HG02588 (cell line): Measurements from ENCODE around the gene PPP6R1.

Source experiments
- ATAC-seq: cut with Tn5 transposase; IDR thresholded peaks from one replicate; pipeline ENCODE4 v1.9.1; 2021; ENCODE audit warnings: mild to moderate bottlenecking, moderate library complexity; ENCODE audit not compliant: unreplicated experiment

The PPP6R1 gene

DNA sequence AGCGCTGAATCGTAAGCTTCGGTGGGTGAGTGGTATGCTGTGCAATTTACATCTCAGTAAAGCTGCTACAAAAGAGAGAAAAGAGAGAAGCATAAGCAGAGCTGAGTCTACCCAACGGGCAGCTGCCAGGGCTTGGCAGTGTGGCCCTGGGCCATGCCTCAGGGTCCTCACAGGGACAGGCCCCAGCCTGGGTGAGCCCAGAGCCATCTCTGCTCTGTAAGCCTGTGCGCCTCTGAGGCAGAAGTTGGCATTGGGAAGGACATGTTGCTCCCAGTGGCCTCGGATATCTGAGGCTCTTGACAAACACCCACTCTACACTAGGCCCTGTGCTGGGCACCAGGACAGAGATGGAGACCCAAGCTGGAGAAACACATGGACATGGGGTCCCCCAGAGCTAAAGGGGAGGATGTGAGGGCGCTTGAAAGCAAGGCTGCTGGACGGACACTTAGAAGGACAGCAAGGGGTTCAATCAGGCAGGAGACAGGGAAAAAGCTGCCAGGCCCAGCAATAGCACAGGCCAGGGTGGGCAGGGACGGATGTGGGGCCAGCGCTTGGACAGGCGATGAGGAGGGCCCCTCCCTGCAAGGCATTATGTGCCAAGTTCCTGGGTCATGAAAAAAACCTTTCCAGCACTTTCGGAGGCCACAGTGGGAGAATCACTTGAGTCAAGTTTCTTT, 14.7 kb downstream of the PPP6R1 start:
- no peak for ATAC-seq

DNA sequence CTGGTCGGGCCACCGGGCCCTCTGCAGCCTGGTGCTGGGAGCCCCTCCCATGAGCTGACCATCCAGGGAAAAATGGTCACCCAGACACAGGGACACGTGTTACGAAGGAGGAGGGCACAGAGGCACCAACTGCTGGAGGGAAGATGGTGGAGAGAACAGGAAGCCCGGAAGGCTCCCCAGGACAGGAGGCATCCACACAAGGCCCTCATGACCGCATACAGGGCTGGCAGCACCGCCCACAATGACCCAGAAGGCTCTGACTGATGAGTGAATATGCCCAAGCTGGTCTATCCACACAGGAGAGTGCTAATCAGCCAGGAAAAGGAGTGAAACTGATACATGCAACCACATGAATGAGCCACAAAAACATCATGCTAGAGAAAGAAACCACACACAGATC, 16.3 kb downstream of the PPP6R1 start:
- ATAC-seq, result no peak

DNA sequence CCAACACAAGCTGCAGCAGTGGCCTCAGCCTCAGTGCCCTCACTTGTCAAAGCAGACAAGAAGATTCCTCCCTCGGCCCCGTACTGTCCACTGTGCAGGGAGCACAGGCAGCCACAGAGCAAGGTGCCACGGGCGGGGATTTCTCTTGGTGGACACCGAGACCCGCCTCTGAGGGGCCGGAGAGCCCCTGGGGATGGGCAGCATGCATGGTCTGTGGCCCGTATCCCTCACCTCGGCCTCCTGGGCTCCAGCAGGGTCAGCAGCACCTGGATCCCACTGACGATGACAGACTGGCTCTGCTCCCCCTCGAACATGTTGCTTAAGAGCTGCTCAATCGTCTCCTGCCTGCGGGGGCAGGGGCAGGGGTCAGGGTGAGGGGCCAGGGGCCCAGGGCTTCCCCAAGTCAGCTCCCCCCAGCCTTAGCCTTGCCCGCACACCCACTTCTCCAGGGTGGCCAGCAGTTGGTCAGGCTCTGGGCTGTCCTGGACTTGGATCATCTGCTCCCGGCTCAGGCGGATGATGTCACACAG, 16.8 kb downstream of the PPP6R1 start:
- ATAC-seq, result no peak

DNA sequence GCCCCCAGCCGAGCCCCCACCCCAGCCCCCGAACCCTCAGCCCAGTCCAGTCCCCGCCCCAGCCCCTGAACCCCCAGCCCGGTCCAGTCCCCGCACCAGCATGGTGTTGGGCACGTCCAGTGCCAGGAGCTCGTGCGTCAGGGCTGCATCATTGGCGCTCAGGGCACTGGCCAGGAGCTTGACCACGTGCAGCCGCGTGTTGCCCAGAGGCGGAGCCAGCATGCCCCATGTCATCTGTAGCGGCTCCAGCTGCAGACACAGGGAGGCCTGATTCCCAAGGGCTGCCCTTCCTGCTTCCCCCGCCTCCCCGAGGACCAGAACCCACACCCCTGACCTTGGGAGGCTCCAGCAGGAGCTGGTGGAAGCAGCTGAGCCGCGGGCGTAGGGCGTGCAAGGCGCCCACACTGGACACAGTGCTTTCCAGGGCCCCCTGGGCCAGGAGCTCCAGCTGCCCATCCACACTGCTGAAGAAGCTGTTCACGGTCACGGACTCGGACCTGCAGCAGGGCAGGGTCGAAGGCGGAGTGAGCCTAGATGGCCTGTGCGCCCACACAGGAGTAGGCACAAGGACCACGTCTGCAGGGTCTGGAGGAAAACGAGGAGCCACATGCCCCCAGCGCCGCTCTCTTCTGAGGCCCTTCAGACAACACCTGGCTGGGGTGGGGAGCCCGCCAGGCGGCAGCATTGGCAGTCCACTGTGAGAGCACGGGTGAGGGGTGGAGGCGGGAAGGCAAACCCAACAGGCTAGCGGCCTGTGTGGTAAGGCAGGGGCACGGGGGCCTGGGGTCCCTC, 17.5 kb downstream of the PPP6R1 start:
- no peak for ATAC-seq

DNA sequence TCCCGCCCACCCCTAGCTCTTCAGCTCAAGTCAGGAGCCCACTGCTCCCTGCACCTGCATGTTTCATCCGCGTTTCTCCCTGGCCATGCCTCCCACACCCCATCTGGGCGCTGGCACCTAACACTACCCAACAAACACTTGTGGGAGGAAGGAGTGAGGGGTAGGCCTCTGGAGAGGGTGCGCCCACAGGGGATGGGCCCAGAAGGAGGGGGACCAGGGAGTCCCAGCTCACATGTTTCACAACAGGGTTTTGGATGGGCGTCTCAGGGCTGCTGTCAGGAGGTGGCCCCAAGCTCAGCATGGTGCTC, 18.1 kb downstream of the PPP6R1 start:
- no peak for ATAC-seq

DNA sequence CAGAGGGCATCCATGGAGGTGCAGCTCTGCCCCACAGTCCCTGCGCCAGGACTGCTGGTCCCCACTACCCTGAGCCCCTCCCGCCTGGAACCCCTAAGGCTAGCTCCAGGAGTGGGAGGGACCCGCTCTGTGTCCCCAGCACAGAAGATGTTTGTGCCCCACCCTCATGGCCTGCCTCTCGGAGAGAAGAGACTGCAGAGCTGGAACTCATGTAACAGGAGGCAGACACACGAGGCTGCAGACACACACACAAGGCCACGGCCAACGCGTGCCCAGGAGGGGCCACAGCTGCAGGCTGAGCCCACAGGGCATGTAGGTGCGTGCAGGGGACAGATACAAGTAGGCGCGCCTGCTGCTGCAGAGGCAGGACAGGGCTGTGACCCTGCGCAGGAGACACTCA, 19.8 kb downstream of the PPP6R1 start:
- ATAC-seq, result no peak

DNA sequence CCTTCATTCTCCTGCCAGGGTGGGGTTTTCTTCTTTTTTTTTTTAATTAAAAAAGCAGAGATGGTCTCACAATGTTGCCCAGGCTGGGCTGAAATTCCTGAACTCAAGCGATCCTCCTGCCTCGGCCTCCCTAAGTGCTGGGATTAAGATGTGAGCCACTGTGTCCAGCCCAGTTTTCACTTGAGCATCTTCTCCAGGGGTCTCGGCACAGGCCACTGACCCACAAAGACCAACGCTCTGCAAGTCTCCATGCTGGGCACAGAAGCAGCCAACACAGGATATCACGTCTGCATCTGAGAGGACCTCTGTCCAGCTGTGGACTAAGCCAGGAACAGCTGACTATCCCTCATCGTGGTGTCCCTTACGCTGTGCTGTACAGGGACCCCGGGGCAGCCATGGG, 20.8 kb downstream of the PPP6R1 start:
- no peak for ATAC-seq

DNA sequence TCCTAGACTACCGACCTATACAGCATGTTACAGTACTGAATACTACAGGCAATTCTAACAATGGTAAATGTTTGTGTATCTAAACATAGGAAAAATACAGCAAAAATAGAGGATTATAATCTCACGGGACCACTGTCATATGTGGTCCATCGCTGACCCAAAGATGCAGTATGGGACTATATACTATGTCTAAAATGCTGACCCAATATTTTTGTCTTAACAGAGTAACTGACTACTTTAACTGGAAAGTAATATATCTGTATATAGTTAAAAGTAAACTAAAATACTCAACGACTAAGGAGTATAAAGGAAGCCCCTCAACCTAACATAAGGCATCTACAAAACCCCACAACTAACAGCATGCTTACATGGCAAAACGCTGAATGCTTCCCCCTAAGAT, 25.8 kb downstream of the PPP6R1 start:
- ATAC-seq, result no peak

DNA sequence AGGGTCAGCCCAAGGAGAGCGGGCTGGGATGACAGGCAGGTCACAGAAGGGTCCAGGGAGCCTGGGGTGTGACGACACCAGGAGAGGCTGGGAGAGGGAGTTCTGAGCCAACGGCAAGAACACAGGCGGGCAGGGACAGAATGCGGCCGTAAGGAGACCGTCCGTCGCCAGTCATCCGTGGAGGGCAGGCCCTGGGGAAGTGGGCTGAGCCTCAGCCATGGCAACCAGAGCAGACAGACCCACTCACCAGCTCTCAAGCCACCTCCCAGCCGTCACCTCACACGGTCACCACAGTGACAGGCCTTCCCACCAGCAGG, 26.6 kb downstream of the PPP6R1 start:
- no peak for ATAC-seq

DNA sequence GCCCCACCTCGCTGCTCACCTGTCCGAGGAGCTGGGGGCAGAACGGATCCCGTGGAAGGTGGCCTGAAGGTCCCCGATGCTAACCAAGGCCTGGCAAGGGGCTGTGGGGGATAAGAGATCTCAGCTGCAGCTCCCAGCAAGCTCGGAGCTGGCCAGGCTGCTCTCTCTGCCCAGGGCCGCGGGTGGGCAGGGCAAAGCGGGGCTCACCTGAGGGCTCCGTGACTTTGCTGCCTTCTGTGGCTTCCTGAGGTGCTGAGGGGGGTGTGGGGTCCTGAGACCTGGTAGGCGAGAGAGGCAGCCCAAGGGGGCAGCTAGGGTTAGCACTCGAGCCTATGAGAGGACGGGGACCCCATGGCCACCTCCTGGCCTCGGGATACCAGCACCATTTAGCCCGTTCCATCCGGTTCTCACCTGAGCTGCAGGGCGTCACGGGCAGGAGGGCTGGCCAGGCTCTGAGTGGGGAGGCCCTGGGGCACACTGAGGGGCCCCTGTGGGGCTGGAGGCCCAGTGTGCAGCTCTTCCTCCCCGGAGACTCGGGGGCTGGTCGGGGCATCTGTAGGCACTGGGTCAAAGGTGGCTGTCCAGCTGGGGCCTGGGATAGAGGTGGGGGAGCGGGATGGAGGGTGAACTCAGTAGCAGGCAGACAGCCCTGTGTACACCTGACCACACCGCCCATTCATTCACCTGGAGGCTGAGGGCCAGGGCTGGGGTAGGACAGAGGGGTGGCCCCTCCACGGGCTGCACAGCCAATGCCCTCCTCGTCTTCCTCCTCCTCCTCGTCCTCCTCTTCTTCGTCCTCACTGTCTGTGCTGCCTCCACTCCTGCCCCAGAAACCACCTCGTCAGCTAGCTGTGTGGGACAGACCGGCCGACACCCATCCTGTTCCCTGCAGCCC, 27.2 kb downstream of the PPP6R1 start:
- no peak for ATAC-seq

DNA sequence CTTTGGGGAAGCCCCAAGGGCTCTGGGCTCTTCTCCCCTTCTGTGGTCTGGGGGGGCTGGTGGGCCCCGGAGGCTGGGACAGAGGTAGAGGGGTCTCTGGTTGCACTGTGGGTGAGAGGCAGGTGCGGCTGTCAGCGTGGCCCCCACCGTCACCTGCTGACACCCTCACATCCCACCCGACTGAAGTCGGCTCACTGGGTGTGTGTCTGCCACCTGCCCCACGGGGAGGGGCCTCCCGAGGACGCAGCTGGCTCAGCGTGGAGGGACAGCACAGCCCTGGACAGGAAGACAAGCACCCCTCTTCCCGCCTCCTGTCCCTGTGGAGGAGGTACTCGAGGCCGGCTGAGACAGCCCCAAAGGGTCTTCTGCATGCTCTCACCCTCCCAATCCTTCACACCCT, 28.0 kb downstream of the PPP6R1 start:
- no peak for ATAC-seq

DNA sequence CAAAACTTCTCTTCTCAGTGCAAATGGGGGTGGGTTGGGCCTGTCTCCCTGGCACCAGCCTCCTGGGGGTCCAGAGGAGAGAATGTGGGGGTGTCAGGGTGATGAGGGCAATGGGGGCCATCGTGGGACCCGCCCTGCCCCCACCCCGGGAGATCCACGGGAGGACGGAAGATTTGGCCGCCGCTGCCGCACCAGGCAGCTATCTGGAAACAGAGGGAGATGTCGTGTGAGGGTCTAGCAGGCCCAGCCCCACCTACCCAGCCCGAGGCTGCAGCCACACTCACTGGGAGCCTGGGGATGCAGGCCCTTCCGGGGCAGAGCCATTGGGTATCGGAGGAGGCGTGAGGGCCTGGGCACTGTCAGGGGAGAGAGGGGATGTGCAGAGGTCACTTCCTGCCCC, 28.5 kb downstream of the PPP6R1 start:
- no peak for ATAC-seq

DNA sequence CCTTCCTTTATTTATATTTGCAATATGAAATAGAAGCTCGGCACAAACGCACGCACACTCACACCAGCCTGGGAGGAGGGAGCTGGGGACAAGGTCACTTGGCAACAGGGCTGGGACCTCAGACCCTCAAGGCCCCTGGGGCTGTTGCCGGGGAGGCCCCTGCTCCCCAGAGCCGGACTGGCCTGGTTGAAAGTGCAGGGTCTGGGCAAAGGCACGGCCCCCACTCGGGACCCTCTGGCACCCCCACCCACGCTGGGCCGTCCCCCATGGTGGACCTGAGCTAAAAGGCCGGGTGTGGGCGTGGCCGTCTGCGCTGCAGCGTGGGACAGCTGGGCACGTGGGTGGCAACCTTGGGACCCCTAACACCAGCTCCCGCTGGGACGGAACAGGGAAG, 29.0 kb downstream of the PPP6R1 start:
- no peak for ATAC-seq

DNA sequence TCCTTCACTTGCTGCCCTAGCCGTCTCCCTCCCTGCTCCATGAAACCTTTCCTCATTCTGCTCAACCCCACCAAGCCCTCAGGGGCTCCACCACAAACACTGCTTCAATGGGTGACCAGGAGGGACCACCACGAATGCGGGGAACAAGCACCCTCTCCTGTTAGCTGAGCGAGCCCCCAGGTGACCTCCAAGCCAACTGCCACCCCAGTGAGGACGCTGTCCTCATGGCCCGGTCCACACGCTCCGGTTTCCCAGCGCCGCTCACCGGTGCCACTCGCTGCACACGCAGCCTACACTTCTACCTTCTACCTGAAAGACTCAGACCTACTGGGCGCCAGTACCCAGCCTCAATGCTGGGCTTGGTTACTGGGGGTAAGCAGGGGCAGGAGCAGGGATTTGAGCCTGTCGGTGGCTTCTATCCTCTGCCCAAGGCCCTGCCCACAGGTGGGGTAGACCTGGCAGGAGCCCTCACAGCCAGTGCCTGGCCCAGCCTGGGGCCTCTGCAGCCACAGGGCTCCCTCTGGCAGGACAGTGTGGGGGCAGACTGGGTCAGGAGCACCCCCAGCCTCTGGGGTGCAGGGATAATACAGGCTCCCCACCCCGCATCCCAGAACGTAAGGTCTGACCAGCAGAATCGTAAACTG, 29.6 kb downstream of the PPP6R1 start:
- ATAC-seq, result no peak

DNA sequence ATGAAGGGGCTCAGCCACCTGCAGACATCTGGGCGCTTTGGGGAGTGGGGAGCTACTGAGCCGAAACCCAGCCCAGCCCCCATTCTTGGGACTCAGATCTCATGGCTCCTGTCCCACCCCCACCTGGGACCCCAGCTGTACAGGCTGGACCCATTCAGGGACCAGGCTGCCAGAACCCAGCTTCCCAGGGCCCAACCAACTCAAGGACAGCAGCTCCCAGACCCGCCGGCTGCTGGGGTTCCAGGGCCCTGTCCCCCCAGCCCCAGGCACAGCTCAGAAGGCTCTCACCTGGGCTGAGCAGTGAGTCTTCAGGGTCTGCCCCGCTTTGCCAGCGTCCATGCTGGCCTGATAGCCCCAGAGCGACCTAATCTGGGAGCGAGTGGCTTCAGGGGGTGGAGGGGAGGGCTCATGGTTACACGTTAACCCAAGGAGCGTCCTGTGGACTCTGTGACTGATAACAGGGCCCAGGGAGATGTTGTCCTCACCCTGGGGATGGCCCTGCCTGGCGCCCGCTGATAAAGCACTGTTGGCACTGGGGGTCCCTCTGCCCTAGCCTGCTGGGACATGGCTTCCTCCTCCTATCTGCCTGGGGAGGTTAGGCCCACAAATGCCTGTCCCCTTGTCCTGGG, 30.3 kb downstream of the PPP6R1 start, which contains the start of gene TMEM86B:
TMEM86B (minus strand) TSS at position 361 of the 629 bp plus-strand sequence; CDS start at position 339, 22 bp downstream.
- ATAC-seq, result no peak

DNA sequence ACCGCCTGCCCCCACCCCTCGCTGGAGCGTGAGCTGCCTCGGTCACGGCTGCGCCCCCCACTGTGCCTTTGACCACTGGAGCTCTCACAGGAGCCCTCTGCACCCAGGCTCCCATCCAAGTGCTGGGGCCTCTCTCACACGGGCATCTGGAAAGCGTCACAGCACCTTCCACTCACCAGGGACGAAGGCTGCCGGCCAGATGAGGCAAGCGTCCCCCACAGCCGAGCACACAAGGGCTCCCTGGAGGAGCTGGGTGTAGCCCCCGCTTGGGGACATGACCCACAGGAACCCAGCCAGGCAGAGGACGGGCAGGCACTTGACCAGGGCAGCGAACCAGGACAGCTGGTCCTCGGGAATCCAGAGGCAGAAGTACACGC, 30.8 kb downstream of the PPP6R1 start:
- ATAC-seq, result no peak

DNA sequence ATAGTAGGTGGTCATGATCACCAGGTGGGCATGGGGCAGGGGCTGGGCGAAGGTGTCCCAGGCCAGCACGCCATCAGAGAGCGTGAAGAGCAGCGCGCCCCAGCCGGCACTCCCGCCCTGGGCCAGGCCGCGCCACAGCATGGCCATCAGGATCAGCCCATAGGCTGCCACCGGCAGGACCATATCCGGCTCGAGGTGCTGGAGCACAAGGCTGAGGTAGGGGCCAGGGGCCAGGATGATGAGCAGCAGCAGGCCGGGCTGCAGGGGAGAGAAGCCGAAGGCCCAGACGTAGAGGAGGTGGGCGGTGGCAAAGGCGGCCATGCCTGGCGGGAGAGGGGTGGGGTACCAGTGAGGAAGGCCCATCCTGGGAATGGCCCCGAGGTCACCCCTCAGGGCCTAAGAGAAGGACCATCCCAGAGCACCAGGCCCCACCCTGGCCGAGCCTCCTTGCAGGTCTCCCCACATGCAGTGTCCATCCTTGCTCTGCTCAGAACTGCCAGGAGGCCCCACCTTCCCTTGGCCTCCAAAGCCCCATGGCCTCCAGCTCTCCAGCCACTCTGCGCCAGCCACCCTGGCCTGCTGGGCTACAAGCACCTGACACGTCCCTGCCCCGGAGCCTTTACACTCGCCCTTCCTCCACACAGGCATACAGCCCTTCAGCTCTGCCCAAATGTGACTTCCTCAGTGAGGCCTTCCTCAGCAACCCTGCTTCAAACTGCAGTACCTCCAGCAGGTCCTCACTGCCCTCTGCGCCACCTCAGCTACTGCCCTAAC, 31.4 kb downstream of the PPP6R1 start:
- no peak for ATAC-seq

DNA sequence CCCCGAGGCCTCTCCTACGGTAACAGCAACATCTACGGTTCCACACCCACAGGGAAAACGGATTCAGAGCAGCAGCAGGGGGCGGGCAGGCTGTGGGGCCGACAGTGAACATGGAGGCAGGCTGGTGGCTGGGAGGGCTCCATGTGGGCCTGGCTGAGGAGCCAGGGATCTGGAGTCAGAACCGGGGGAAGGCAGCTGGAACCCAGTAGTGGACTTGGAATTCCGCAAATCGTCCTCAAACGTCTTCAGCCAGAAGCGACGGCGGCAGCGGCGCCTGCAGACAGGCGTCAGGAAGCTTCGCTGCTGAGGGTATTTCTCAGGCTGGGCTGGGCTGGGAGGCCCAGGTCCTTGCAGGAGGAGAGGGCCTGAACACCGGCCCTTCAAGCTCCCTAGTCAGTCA, 32.0 kb downstream of the PPP6R1 start:
- ATAC-seq, result no peak

DNA sequence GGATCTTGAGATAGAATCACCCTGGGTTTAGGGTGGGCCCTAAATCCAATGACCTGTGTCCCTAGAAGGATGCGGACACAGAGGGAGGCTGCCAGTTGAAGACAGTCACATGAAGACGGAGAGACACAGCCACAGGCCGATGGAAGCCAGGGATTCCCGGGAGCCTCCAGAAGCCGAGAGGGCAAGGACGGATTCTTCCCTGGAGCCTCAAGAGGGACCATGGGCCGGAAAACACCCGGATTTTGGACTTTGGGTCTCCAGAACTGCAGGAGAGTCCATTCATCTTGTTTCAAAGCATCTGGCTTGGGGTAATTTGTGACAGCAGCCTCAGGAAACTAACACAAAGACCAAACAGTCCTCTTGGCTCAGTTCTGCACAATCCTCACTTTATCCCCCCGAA, 32.5 kb downstream of the PPP6R1 start:
- no peak for ATAC-seq

DNA sequence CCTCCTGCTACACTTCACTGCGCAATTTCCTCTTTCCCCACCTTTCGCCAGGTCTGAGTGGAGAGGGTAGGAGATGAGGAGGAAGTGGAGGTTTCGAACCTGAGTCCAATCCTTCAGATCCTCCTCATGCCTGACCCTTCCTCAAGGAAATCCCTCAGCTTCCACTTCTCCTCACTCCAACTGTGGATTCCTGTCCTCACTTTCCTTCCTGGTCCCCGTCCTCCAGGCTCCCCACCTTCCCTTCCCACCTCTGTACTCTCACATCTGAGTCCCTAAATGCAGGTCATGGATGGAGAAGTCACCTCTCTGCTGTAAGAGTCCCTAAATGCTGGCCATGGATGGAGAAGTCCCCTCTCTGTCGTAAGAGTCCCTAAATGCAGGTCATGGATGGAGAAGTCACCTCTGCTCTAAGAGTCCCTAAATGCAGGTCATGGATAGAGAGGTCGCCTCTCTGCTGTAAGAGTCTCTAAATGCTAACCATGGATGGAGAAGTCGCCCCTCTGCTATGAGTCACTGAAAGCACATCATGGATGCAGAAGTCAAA, 33.3 kb downstream of the PPP6R1 start:
- ATAC-seq, result no peak
